OCI-M1 (cell line): ENCODE data around the gene EBP.
"Not testable (repeated sequence)": the region's sequence is repeated elsewhere in the genome, so short reads cannot be mapped to it uniquely, and the experiment has no call there.

Experiments
- DNase-seq: peaks from one replicate; lab custom pipeline; 2025; lab: John Stamatoyannopoulos, UW

EBP gene

GRCh38 chrX:48493890-48494364 is 27.7 kb upstream of the EBP start:
- peak; percentile 35 for DNase-seq

DNA sequence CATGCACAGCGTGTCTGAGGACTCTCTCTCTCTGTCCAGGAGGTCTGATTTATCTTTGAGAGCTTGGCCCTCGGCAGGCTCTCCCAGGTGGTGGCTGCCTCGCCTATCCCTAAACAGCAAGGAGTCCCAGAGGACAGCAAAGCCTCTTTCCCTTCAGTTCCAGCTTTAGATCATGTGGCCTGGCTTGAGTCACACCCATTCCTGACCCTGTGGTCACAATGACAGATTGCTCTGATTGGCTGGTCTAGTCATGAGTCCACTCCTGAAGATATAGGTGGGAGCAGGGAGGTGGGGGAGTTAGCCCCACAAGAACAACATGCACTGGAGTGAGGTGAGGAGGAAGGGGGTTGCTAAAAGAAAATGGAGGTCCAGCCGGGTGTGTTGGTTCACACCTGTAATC is 24.9 kb upstream of the EBP start:
- no peak for DNase-seq

DNA sequence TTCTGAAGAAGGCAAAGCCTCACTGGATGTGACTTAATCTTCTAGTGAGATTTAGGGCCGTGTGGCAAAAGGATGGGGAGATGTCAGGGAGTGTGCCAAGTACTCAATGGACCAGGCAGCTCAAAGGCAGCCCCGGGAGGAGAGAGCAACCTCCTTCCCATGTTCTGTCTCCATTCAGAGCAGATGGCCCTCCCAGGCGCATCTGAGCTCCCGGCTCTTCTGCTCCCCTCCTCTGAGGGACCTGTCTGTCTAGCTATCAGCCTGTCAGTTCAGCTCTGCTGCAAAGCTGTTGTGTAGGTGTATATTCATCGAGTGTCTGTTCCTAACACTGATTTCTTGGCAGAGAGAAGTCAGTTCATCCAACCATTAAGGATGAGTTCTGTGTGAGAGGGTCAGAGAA is 23.7 kb upstream of the EBP start:
- no peak for DNase-seq

DNA sequence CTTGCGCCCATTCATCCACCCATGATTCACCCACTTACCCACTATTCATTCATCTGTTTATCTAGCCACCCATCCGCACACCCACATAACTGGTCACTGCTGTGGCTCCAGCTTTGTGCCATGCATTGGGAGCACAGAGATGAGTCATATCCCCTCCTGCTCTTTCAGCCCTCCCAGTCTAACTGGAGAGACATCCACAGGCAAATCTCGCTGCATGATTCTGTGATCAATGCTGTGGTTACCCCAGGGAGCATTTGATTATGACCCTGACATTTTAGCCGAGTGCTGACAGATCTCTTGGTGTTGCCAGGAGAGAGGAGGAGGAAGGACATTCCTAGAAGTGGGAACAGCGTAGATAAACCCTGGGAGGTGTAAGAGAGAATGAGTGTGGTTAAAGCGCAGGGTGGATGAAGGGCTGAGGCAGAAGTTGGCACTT is 23.2 kb upstream of the EBP start:
- no peak for DNase-seq

GRCh38 chrX:48504261-48504660 is 17.3 kb upstream of the EBP start:
- DNase-seq = no peak

DNA sequence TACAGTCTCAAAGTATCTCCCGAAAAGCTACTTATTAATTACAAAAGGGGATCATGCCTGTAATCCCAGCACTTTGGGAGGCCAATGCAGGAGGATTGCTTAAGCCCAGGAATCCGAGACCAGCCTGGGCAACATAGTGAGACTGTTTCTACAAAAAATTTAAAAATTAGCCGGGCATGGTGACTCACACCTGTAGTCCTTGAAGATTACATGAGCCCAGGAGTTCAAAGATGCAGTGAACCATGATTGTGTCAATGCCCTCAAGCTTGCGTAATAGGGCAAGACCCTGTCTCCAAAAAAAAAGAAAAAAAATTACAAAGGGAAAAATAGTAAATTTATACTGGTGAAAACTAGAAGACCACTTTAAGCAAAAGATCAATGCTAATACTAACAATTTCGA is 16.1 kb upstream of the EBP start:
- no peak for DNase-seq

GRCh38 chrX:48507246-48507645 is 14.4 kb upstream of the EBP start:
- no peak for DNase-seq

- DNase-seq = peak; percentile 73
Observed at GRCh38 chrX:48508400-48509244, 13.0 kb upstream of the EBP start, which contains the start of gene PORCN. PORCN (plus strand) TSS chrX:48508992; CDS start chrX:48509821, 829 bp downstream.

- no peak for DNase-seq
Observed at GRCh38 chrX:48509245-48509590, 12.4 kb upstream of the EBP start.

DNA sequence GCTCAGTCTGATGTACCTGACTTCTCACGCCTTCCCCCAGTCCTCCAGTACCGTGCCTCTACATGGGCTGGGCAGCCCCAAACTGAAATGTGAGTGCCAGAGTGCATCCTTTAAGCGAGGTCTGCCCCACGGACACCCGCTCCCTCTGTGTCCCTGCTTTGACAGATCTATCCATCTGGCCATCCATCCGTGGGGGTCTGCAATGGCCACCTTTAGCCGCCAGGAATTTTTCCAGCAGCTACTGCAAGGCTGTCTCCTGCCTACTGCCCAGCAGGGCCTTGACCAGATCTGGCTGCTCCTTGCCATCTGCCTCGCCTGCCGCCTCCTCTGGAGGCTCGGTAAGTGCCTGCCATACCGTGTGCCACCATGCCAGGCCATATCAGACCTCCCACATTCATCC is 12.0 kb upstream of the EBP start:
- DNase-seq = no peak

- DNase-seq = peak; percentile 15
Observed at GRCh38 chrX:48511560-48511959, 10.0 kb upstream of the EBP start.

- DNase-seq = no peak
Observed at GRCh38 chrX:48512371-48512935, 9.2 kb upstream of the EBP start.

DNA sequence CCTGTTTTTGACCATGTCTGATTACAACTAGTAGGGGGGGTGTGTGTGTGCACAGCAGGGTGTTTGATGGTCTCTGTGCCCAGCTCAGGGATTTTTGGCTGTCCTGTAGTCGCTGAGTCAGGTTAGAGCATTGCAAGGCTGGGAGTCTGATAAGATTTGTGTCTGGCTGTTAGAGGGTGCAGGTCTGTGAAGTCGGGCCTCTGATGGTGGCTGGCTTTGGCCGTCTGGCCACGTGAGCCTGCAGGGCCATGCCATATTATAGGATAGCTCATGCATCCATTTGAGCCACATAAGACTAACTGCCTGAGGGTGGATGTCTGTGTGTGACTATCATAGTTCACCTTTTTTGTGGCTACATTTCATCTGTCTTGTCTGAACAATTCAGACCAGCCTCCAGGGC is 7.9 kb upstream of the EBP start:
- DNase-seq = no peak

GRCh38 chrX:48514126-48514806 is 7.3 kb upstream of the EBP start:
- no peak for DNase-seq

- no peak for DNase-seq
Observed at GRCh38 chrX:48514868-48515460, 6.6 kb upstream of the EBP start.

- no peak for DNase-seq
Observed at GRCh38 chrX:48515842-48516241, 5.8 kb upstream of the EBP start.

GRCh38 chrX:48516285-48516684 is 5.3 kb upstream of the EBP start:
- DNase-seq = no peak

- no peak for DNase-seq
Observed at GRCh38 chrX:48516987-48517386, 4.6 kb upstream of the EBP start.

GRCh38 chrX:48519481-48519880 is 2.1 kb upstream of the EBP start:
- not testable (repeated sequence) for DNase-seq

DNA sequence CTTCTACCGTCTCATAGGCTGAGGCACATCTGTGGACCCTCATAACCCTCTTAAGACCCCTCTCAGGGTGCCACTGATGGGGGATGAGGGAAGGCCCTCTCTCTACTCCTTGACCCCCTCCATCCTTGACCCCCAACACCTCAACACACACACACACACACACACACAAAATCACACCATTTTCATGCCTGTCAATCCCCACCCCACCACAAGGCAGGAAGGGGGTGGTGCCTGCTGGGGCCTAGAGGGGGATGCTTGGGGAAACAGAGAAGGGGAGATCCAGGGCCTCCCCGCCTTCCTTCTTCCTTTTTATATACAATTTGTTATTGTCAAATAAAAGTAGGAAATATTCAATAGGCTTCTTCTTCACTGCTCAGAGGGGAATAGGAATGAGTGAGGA is 1.2 kb upstream of the EBP start:
- DNase-seq = no peak

GRCh38 chrX:48520976-48521352 is 644 bp upstream of the EBP start:
- DNase-seq = no peak

GRCh38 chrX:48522291-48522690 is 683 bp downstream of the EBP start:
- no peak for DNase-seq

DNA sequence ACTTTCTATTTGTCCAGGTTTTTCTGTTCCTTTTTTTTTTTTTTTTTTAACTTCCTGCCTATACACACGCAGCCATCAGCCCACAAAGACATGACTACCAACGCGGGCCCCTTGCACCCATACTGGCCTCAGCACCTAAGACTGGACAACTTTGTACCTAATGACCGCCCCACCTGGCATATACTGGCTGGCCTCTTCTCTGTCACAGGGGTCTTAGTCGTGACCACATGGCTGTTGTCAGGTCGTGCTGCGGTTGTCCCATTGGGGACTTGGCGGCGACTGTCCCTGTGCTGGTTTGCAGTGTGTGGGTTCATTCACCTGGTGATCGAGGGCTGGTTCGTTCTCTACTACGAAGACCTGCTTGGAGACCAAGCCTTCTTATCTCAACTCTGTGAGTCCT is 2.1 kb downstream of the EBP start:
- no peak for DNase-seq
